OCI-LY1 (cell line): ENCODE results near the gene MAPK8IP3.

Source experiments
- EZH2 ChIP-seq: fragments of 200-600 bp; sonication (generic), shearing (Covaris generic); IDR thresholded peaks from 2 replicates; pipeline ENCODE4 v1.8.0; 2017; ENCODE audit warnings: borderline replicate concordance, mixed run types, mild to moderate bottlenecking, antibody characterized with exemption, low read length, moderate library complexity, mixed read lengths
- TF ChIP-seq, protein P1 (sequence below): fragments of 200-600 bp; sonication (generic), shearing (Covaris generic); IDR thresholded peaks from 2 replicates; pipeline ENCODE4 v1.5.1; 2017; ENCODE audit warnings: mild to moderate bottlenecking, antibody characterized with exemption, low read length, moderate library complexity, mixed read lengths

DNA sequence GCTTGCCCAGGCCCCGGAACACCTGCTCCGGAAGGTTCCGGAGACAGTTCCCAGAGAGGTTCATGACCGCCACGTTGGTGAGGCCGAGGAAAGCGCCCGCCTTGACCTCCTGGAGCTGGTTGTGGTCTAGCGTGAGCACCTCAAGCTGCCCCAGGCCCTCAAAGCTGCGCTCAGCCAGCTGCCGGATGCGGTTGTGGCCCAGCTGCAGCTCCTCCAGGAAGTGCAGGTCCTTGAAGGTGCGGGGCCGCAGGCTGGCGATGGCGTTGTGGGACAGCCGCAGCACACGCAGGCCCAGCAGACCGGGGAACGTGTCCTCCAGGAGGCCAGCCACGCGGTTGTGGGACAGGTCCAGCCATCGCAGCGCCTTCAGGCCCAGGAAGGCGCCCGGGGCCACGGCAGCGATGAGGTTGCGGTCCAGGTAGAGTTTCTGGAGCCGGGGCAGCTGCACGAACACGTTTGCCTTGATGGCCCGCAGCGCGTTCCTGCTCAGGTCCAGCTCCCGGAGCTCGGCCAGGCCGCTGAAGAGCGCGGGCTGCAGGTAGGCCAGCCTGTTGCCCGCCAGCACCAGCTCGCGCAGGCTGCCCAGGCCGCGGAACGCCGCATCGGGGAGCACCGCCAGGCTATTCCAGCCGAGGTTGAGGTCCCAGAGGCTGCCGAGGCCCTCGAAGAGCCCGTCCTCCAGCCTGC is 85.4 kb downstream of the MAPK8IP3 start:
- TF ChIP-seq, protein P1, sequence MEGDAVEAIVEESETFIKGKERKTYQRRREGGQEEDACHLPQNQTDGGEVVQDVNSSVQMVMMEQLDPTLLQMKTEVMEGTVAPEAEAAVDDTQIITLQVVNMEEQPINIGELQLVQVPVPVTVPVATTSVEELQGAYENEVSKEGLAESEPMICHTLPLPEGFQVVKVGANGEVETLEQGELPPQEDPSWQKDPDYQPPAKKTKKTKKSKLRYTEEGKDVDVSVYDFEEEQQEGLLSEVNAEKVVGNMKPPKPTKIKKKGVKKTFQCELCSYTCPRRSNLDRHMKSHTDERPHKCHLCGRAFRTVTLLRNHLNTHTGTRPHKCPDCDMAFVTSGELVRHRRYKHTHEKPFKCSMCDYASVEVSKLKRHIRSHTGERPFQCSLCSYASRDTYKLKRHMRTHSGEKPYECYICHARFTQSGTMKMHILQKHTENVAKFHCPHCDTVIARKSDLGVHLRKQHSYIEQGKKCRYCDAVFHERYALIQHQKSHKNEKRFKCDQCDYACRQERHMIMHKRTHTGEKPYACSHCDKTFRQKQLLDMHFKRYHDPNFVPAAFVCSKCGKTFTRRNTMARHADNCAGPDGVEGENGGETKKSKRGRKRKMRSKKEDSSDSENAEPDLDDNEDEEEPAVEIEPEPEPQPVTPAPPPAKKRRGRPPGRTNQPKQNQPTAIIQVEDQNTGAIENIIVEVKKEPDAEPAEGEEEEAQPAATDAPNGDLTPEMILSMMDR = no peak
- TF ChIP-seq EZH2 = no peak
